Endometrial microvascular endothelial cells (primary cell): ENCODE data around the gene SMIM41. TPM values are rescaled to one million over a fixed set of nuclear protein-coding genes. Genes with fewer than 3 reads are reported as not detected.
"Not testable (repeated sequence)": the region's sequence is repeated elsewhere in the genome, so short reads cannot be mapped to it uniquely, and the experiment has no call there.

Experiments
- in situ Hi-C: cut with HindIII; loops from 2 replicates; pipeline ENCODE4 v1.10.0; 2017; ENCODE audit warnings: low sequenced_read_pairs, low pct_unique_long_range_greater_than_20kb; ENCODE audit errors: inconsistent ontology term
- total RNA-seq: library from RNA; depleted of rRNA; stranded (reverse); fragments of >200 nt; gene quantifications from one replicate; pipeline ENCODE4 v1.2.3, GENCODE V29; 2015; ENCODE audit errors: inconsistent ontology term

The SMIM41 gene
- total RNA-seq, 1 donor from 2014 or later: not detected

GRCh38 chr12:52116222-52117125 lies 37.0 kb downstream of the SMIM41 start:
- in situ Hi-C loops: not testable (repeated sequence)

GRCh38 chr12:52117806-52118475 lies 38.4 kb downstream of the SMIM41 start:
- in situ Hi-C loops: not testable (repeated sequence)

- in situ Hi-C loops: no loop called here
Measured at GRCh38 chr12:52119398-52120254, 40.1 kb downstream of the SMIM41 start.

- in situ Hi-C loops: no loop called here
Measured at GRCh38 chr12:52120951-52121823, 41.7 kb downstream of the SMIM41 start.

GRCh38 chr12:52121824-52122539 lies 42.5 kb downstream of the SMIM41 start:
- in situ Hi-C loops: no loop called here

- in situ Hi-C loops: no loop called here
Measured at GRCh38 chr12:52122540-52122871, 43.0 kb downstream of the SMIM41 start.

GRCh38 chr12:52122904-52123303 lies 43.4 kb downstream of the SMIM41 start:
- in situ Hi-C loops: no loop called here

- in situ Hi-C loops: no loop called here
Measured at GRCh38 chr12:52123487-52124186, 44.1 kb downstream of the SMIM41 start.

- in situ Hi-C loops: no loop called here
Measured at GRCh38 chr12:52125476-52125900, 46.0 kb downstream of the SMIM41 start.

- in situ Hi-C loops: no loop called here
Measured at GRCh38 chr12:52126050-52126604, 46.6 kb downstream of the SMIM41 start.

- in situ Hi-C loops: no loop called here
Measured at GRCh38 chr12:52126605-52127578, 47.4 kb downstream of the SMIM41 start.

GRCh38 chr12:52127683-52128450 lies 48.4 kb downstream of the SMIM41 start:
- in situ Hi-C loops: no loop called here

- in situ Hi-C loops: no loop called here
Measured at GRCh38 chr12:52130711-52131110, 51.2 kb downstream of the SMIM41 start.

- in situ Hi-C loops: no loop called here
Measured at GRCh38 chr12:52132754-52133161, 53.3 kb downstream of the SMIM41 start.

- in situ Hi-C loops: no loop called here
Measured at GRCh38 chr12:52137746-52138145, 58.2 kb downstream of the SMIM41 start.
